ENCODE data around the gene SNF8. TPM values are rescaled to one million over a fixed set of nuclear protein-coding genes. Genes with fewer than 3 reads are reported as not detected.
"Not testable (repeated sequence)": the region's sequence is repeated elsewhere in the genome, so short reads cannot be mapped to it uniquely, and the experiment has no call there.

SNF8 gene
- total and polyA plus RNA-seq, 9 of the 15 experiments (the other 6 are each of a cell fraction or from before 2014, with no cell fraction given), result 6.9 to 149 (median 117) TPM

- DNase-seq (ENCODE audit: extremely low read depth in 1 of 4, low spot score in 3 of 4); H4K20me1 ChIP-seq (replicated peaks; ENCODE audit: control insufficient read depth, insufficient read depth, low read length); in situ Hi-C loops (cut with MboI); CTCF ChIA-PET (ENCODE audit: low intra/inter-chr PET ratio); H3K9me3 ChIP-seq (replicated peaks; ENCODE audit: control insufficient read depth, insufficient read depth, low read depth, low read length); intact Hi-C loops (cut with micrococcal nuclease); ATAC-seq; H3K27me3 ChIP-seq (ENCODE audit: control insufficient read depth in 2 of 2, insufficient read depth in 2 of 2, low read length in 2 of 2); H3K9me1 ChIP-seq (ENCODE audit: control insufficient read depth, insufficient read depth, low read length): not testable (repeated sequence)
- H3K79me2 ChIP-seq (ENCODE audit: control insufficient read depth, insufficient read depth, low read length), result peaks cover 32% of the 10 kb centered on the region
- H2AFZ ChIP-seq (ENCODE audit: low read depth, low read length), result peak overlapping the region; percentile 94
- TSS peak; percentile 98 for BruUV-seq (replicated peaks)
- peak; percentile 48 for FAIRE-seq
- TF ChIP-seq MLLT1 (IDR thresholded peaks at IDR 0.05) (peak in 1 of 2 experiments; percentile 74; a peak in 1 of 4 replicates), FOSL1 (tag; conservative IDR thresholded peaks at IDR 0.05) (0 out of 2 replicates have a peak, but pooled peaks have one; percentile 22)
- peak overlapping the region; percentile 81 for H3K4me3 ChIP-seq
- H3K9ac ChIP-seq (ENCODE audit: insufficient read depth in 1 of 2, low read depth in 2 of 2, low read length in 2 of 2), result peak overlapping the region; percentile 89 to 97
- H3K4me2 ChIP-seq (ENCODE audit: insufficient read depth, low read length), result peak overlapping the region; percentile 93
- WGBS (ENCODE audit: insufficient coverage, low coverage, missing lambda C conversion rate), result 90% methylated on average over 12 of the region's 16 CpGs
- POLR2A ChIA-PET, result interaction anchor here (0.6 to 2.0 kb wide), 16 partner anchors 9 to 269 kb away, joined by 3 to 9 read pairs (median 4); partner anchors contain the start of gene ATP5MC1
- peak overlapping the region; percentile 97 for H3K27ac ChIP-seq (ENCODE audit: extremely low read depth, low read depth, low read length)
- H3K36me3 ChIP-seq (ENCODE audit: control insufficient read depth, insufficient read depth, low read length), result peaks cover 22% of the 10 kb centered on the region
- peaks cover 11 to 17% of the 10 kb centered on the region in 2 experiments; a peak in 4 of 5 replicates for H3K4me1 ChIP-seq (replicated peaks in 1 of 2; ENCODE audit: control insufficient read depth in 2 of 2, insufficient read depth in 2 of 2, low read length in 2 of 2)
Observed at GRCh38 chr17:48945261-48945651, 614 bp upstream of the SNF8 start.

- CTCF ChIA-PET (ENCODE audit: low intra/inter-chr PET ratio), result no interaction called here
- peaks cover 91% of the 10 kb centered on the region for H3K36me3 ChIP-seq (ENCODE audit: control insufficient read depth, insufficient read depth, low read length)
- no peak for TF ChIP-seq TAF15 (IDR thresholded peaks at IDR 0.05; ENCODE audit: low read depth, low read length)
- TF ChIP-seq SUPT5H (IDR thresholded peaks at IDR 0.05), result peak; percentile 10; the same call in 1 of the 2 replicates
- peak; percentile 22; the same call in 1 of the 2 replicates for TF ChIP-seq POLR2A (conservative IDR thresholded peaks at IDR 0.05)
- DNase-seq (ENCODE audit: extremely low read depth in 1 of 4, low spot score in 3 of 4) (no peak), ATAC-seq (no peak), FAIRE-seq (no peak)
- 96% methylated on average over 6 of the region's 6 CpGs for WGBS (ENCODE audit: insufficient coverage, low coverage, missing lambda C conversion rate)
- H3K4me2 ChIP-seq (ENCODE audit: insufficient read depth, low read length), result no peak overlapping the region
- H3K79me2 ChIP-seq (ENCODE audit: control insufficient read depth, insufficient read depth, low read length), result no peaks in the 10 kb centered on the region
- H3K27ac ChIP-seq (ENCODE audit: extremely low read depth, low read depth, low read length), result no peak overlapping the region
- no peak overlapping the region for H3K4me3 ChIP-seq
- in situ Hi-C loops (cut with MboI) (no loop called here), intact Hi-C loops (cut with micrococcal nuclease) (no loop called here)
- H4K20me1 ChIP-seq (replicated peaks; ENCODE audit: control insufficient read depth, insufficient read depth, low read length), result 0 out of 2 replicates have a peak, but pooled peaks cover 4% of the 10 kb centered on the region
- H3K9ac ChIP-seq (ENCODE audit: insufficient read depth in 1 of 2, low read depth in 2 of 2, low read length in 2 of 2), result no peak overlapping the region
- no peaks in the 10 kb centered on the region; a peak in 1 of 5 replicates for H3K4me1 ChIP-seq (replicated peaks in 1 of 2; ENCODE audit: control insufficient read depth in 2 of 2, insufficient read depth in 2 of 2, low read length in 2 of 2)
- peaks cover 4% of the 10 kb centered on the region for H3K9me1 ChIP-seq (ENCODE audit: control insufficient read depth, insufficient read depth, low read length)
- H3K9me3 ChIP-seq (replicated peaks; ENCODE audit: control insufficient read depth, insufficient read depth, low read depth, low read length), result no peaks in the 10 kb centered on the region
- no TSS peak for BruUV-seq (replicated peaks)
- POLR2A ChIA-PET, result interaction anchor here (0.6 to 2.8 kb wide), 5 partner anchors 10 to 155 kb away, joined by 3 to 9 read pairs (median 4); partner anchors contain the start of genes IGF2BP1 and SNF8
- H3K27me3 ChIP-seq (ENCODE audit: control insufficient read depth in 2 of 2, insufficient read depth in 2 of 2, low read length in 2 of 2), result no peaks in the 10 kb centered on the region
- no peak overlapping the region for H2AFZ ChIP-seq (ENCODE audit: low read depth, low read length)
Observed at GRCh38 chr17:48933035-48933434, 11.6 kb downstream of the SNF8 start.
